Activated CD8-positive, alpha-beta memory T cell treated with anti-CD3 and anti-CD28 coated beads, Interleukin-2, amount 50 U/mL, for 1 hour (primary cell): ENCODE results near the gene TRIM17.

ENCODE experiments used
- DNase-seq: peaks from one replicate; pipeline ENCODE4 v3.0.0-alpha.2; 2020; ENCODE audit errors: extremely low read depth

The TRIM17 gene

DNA sequence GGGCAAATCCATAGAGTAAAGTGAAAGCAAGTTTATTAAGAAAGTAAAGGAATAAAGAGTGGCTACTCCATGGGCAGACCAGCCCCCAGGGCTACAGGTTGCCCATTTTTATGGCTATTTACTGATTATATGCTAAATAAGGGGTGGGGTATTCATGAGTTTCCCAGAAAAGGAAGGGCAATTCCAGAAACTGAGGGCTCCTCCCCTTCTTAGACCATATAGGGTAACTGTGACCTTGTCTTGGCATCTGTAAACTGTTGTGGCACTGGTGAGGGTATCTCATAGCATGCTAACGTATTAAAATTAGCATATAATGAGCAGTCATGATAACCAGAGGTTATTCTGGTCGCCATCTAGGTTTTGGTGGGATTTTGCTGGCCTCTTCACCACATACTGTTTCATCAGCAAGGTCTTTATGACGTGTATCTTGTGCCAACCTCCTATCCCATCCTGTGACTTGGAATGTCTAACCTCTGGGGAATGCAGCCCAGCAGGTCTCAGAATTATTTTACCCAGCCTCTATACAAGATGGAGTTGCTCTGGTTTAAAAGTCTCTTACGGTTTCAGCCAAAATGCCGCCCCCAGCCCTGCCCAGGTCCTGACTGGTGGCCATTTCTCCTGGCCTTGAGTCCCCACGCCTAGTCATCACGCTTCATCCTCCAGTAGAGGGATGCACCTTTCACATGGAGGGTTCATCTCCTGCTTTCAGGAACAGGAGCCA, 982 bp upstream of the TRIM17 start:
- no peak for DNase-seq

- DNase-seq = no peak
Measured at GRCh38 chr1:228417061-228417460, 400 bp upstream of the TRIM17 start.

- DNase-seq = no peak
Measured at GRCh38 chr1:228415853-228416216, 826 bp downstream of the TRIM17 start.

- DNase-seq = no peak
Measured at GRCh38 chr1:228415221-228415620, 1.4 kb downstream of the TRIM17 start.

GRCh38 chr1:228414511-228415211, 2.0 kb downstream of the TRIM17 start:
- DNase-seq = no peak

GRCh38 chr1:228413241-228414010, 3.2 kb downstream of the TRIM17 start:
- DNase-seq = no peak

- DNase-seq = no peak
Measured at GRCh38 chr1:228411548-228412430, 4.9 kb downstream of the TRIM17 start.

DNA sequence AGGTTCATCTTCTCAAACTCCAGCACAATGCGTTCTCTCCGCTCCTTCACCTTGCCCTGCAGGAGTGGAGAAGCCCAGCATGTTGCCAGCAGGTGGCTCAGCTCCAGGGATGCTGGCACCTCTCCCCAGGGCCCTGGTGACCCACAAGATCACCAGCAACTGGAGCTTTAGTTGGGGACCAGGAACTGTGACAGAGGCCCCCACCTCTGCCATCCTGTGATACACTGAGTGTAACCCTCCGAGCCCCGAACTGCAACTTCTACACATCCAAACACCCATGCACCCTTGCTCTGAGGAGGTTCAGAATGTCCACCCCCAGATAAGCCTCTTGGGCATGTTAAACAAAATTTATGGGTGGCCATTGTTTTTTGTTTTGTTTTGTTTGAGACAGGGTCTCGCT, 5.5 kb downstream of the TRIM17 start:
- DNase-seq = no peak

DNA sequence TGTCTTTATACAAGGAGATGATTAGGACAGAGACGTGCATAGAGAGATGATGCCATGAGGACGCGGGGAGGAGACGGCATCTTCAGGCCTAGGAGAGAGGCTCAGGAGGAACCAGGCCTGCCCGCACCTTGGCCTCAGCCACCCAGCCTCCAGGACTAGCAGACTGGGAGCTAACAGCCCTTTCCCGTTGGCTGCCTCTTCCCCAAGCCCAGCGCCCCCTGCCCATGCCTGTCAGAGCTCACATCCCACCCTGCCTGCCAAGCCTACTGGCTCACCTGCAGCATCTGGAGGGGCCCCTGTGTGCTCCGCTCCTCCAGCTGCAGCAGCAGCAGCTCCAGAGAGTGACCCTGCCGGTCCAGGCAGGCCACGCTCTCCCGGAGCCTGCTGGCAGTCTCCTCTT, 6.0 kb downstream of the TRIM17 start:
- no peak for DNase-seq

DNA sequence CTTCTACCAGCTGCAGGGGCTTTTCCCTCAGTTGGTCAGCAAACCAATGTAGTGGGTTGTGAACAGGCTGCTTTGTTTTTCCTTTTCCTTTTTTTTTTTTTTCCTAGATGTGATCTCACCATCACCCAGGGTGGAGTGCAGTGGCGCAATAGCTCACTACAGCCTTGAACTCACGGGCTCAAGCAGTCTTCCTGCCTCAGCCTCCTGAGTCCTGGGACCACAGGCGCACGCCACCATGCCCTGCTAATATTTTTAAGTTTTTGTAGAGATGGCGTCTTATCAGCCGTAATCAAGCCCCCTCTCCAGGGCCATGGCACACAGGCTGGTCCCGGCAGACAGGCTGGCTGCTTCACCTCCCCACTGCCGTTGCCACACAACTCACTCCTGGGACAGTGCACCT, 6.6 kb downstream of the TRIM17 start:
- no peak for DNase-seq

GRCh38 chr1:228408869-228409805, 7.5 kb downstream of the TRIM17 start:
- DNase-seq = no peak

- DNase-seq = no peak
Measured at GRCh38 chr1:228408041-228408868, 8.4 kb downstream of the TRIM17 start.

GRCh38 chr1:228407106-228408040, 9.3 kb downstream of the TRIM17 start:
- DNase-seq = no peak

DNA sequence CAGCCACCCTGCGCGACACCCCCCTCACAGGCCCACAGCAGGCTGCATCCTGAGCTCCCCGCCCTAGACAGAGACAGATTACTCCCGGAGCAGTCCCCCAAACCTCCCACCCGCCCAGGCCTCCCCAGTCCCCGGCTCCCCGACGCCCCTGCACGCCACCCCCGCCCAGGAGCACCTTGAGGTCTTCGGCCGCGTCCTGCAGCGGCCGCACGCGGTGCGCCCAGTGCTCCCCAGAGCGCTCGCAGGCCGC, 10.8 kb downstream of the TRIM17 start:
- DNase-seq = no peak

DNA sequence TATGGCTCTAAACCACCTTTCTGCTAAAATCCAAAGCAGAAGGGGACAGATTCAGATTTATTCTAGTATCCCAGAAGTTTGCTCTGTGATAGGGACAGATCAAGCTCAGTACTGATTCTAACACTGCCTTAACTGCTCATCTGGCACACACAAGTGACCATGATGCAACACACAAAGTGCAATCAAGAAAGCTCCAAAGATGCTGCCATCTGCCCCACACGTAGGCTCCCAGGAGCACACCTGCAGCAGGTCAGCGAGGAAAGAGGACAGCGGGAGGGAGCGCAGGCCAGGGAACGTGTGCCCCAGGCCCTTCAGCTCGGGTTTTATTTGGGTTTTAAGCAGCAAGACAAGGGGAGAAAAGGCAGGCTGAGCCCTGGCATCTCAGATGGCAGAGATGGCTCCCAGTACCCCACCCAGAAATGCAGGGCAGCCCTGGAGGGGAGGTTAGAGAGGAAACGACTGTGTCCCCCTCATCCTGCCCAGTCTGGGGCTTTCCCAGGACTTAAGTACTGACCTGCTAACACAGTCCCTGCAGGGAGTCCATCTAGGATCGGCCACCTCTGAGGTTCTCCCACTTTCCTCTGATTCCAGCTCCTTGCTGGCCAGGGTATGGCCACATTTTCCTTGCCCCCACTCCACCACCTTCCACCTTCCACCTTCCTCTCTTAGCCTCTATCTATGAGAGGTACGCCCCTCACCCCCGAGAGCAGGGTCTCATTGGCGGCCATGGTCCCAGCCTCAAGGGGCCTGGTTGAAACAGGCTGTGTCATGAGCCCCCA, 11.3 kb downstream of the TRIM17 start:
- no peak for DNase-seq

- DNase-seq = no peak
Measured at GRCh38 chr1:228404107-228404720, 12.4 kb downstream of the TRIM17 start.

GRCh38 chr1:228403231-228403631, 13.4 kb downstream of the TRIM17 start:
- DNase-seq = no peak

- no peak for DNase-seq
Measured at GRCh38 chr1:228402641-228403025, 14.0 kb downstream of the TRIM17 start.
